Endothelial cell of umbilical vein (primary cell): ENCODE data around the gene TRAPPC14. TPM values are rescaled to one million over a fixed set of nuclear protein-coding genes. Genes with fewer than 3 reads are reported as not detected.

Experiments used
- BruUV-seq: library from RNA; stranded (reverse); fragments of 400-500 nt; replicated peaks from 2 replicates; lab custom pipeline; 2021; lab: Mats Ljungman, UMichigan
- CTCF ChIA-PET: fragments of 300-600, 350-600 bp; sonication (Branson Sonifier 250); formaldehyde crosslinking; loops from one replicate; lab custom pipeline; 2021; ENCODE audit warnings: antibody characterized with exemption, inconsistent platforms; lab: Charles Lee
- POLR2A ChIA-PET: fragments of 300-600, 350-600 bp; sonication (Branson Sonifier 250); formaldehyde crosslinking; loops from one replicate; lab custom pipeline; 2021; ENCODE audit warnings: antibody characterized with exemption, inconsistent platforms; lab: Charles Lee
- DNase-seq: peaks from one replicate; pipeline ENCODE4 v3.0.0-alpha.2; 2011; ENCODE audit warnings: low read depth, low spot score
- FAIRE-seq: peaks from 2 replicates; lab custom pipeline; 2011; peaks lifted over from hg19 to GRCh38; lab: Jason Lieb, UNC
- H2AFZ ChIP-seq: 2 replicates; pipeline ENCODE4 v1.6.0; 2012; ENCODE audit warnings: low read depth, low read length, control low read depth, inconsistent platforms
- H3K27ac ChIP-seq: 2 replicates; pipeline ENCODE4 v1.5.1; 2011; ENCODE audit warnings: low read depth, mild to moderate bottlenecking, control low read depth, low read length, moderate library complexity; ENCODE audit not compliant: insufficient read depth
- H3K27me3 ChIP-seq, 2 experiments: 2 replicates each; pipeline versions ENCODE4 v1.6.0 to v1.6.1; 2011; ENCODE audit warnings: low read length in 2 of 2, mixed read lengths in 1 of 2; ENCODE audit not compliant: control insufficient read depth in 2 of 2, insufficient read depth in 2 of 2
- H3K36me3 ChIP-seq, 2 experiments: 2 replicates in 1 of 2; 3 replicates in 1 of 2; pipeline ENCODE4 v1.5.1; 2011; ENCODE audit warnings: low read length in 2 of 2, mild to moderate bottlenecking in 1 of 2, moderate library complexity in 1 of 2; ENCODE audit not compliant: control insufficient read depth in 2 of 2, insufficient read depth in 2 of 2; ENCODE audit errors: extremely low read depth in 1 of 2
- H3K4me1 ChIP-seq: 3 replicates; pipeline ENCODE4 v1.5.1; 2011; ENCODE audit warnings: mild to moderate bottlenecking, low read length; ENCODE audit not compliant: control insufficient read depth, insufficient read depth; ENCODE audit errors: extremely low read depth
- H3K4me2 ChIP-seq: 2 replicates; pipeline ENCODE4 v1.6.1; 2011; ENCODE audit warnings: low read length, control low read depth, mixed read lengths; ENCODE audit not compliant: insufficient read depth
- H3K4me3 ChIP-seq, 3 experiments: fragments of 200-600 bp in 1 of 3; sonication (generic), shearing (Covaris generic) in 1 of 3; replicated peaks in 1 of 3; 2 replicates each; pipeline ENCODE4 v1.5.1; 2011 to 2016; ENCODE audit warnings: control low read depth in 3 of 3, low read length in 3 of 3, mild to moderate bottlenecking in 2 of 3, inconsistent platforms in 1 of 3, low read depth in 1 of 3, moderate library complexity in 1 of 3; ENCODE audit not compliant: insufficient read depth in 1 of 3
- H3K79me2 ChIP-seq: 2 replicates; pipeline ENCODE4 v1.6.0; 2012; ENCODE audit warnings: low read length, inconsistent platforms; ENCODE audit not compliant: control insufficient read depth, insufficient read depth
- H3K9ac ChIP-seq: replicated peaks from 2 replicates; pipeline ENCODE3; 2011; ENCODE audit warnings: low read length, control low read depth; ENCODE audit not compliant: insufficient read depth; ENCODE audit errors: extremely low read depth
- H3K9me1 ChIP-seq: replicated peaks from 3 replicates; pipeline ENCODE4 v1.6.0; 2011; ENCODE audit warnings: mild to moderate bottlenecking, low read length; ENCODE audit not compliant: control insufficient read depth, insufficient read depth; ENCODE audit errors: extremely low read depth
- H3K9me3 ChIP-seq: replicated peaks from 2 replicates; pipeline ENCODE4 v1.5.1; 2012; ENCODE audit warnings: low read length, inconsistent platforms; ENCODE audit not compliant: control insufficient read depth, insufficient read depth
- H4K20me1 ChIP-seq: replicated peaks from 2 replicates; pipeline ENCODE3; 2011; ENCODE audit warnings: mild to moderate bottlenecking, low read length; ENCODE audit not compliant: control insufficient read depth, insufficient read depth; ENCODE audit errors: extremely low read depth
- EZH2 ChIP-seq: IDR thresholded peaks from 2 replicates; pipeline ENCODE4 v1.6.1; 2012; ENCODE audit warnings: borderline replicate concordance, low read depth, mild to moderate bottlenecking, moderate library complexity, low read length, inconsistent platforms; ENCODE audit not compliant: severe bottlenecking
- FOS ChIP-seq: IDR thresholded peaks from 2 replicates; pipeline ENCODE4 v1.6.1; 2011; ENCODE audit warnings: mild to moderate bottlenecking, low read length, moderate library complexity, borderline replicate concordance; ENCODE audit not compliant: insufficient read depth
- GATA2 ChIP-seq: IDR thresholded peaks from 2 replicates; pipeline ENCODE4 v1.7.0; 2011; ENCODE audit warnings: low read depth, mild to moderate bottlenecking, moderate library complexity, mixed read lengths, low read length; ENCODE audit not compliant: insufficient read length, insufficient read depth
- JUN ChIP-seq: IDR thresholded peaks from 2 replicates; pipeline ENCODE4 v1.6.1; 2011; ENCODE audit warnings: borderline replicate concordance, low read depth; ENCODE audit not compliant: insufficient read length, insufficient read depth
- MAX ChIP-seq: IDR thresholded peaks from 2 replicates; pipeline ENCODE4 v1.6.1; 2011; ENCODE audit not compliant: insufficient read depth, insufficient read length
- MYC ChIP-seq: IDR thresholded peaks from one replicate; pipeline ENCODE4 v1.6.1; 2011; ENCODE audit warnings: mild to moderate bottlenecking, low read depth, low read length
- POLR2A ChIP-seq: IDR thresholded peaks from 2 replicates; pipeline ENCODE4 v1.6.1; 2012; ENCODE audit warnings: low read depth, mild to moderate bottlenecking, control low read depth, low read length
- POLR2AphosphoS5 ChIP-seq: IDR thresholded peaks from 2 replicates; pipeline ENCODE4 v1.6.1; 2012; ENCODE audit warnings: low read depth, mild to moderate bottlenecking, control low read depth, low read length, moderate library complexity; ENCODE audit not compliant: insufficient read depth
- dilution Hi-C: fragments of 300-500 bp; cut with MboI; formaldehyde crosslinking; loops from one replicate; pipeline ENCODE4 v1.15.0; 2019; ENCODE audit warnings: low sequenced_read_pairs; ENCODE audit not compliant: extremely low pct_ligation_motif_present
- intact Hi-C: fragments of 100-400 bp; cut with micrococcal nuclease; formaldehyde crosslinking; loops from one replicate; pipeline ENCODE4 v1.10.0; 2022
- polyA plus RNA-seq, 4 experiments: library from polyadenylated mRNA; depleted of rRNA in 3 of 4; stranded (reverse) in 3 of 4; unstranded in 1 of 4; fragments of >200 nt; gene quantifications; 2 replicates each; pipeline versions ENCODE4 v1.2.1 to v1.2.3, GENCODE V29; 2011 to 2012; ENCODE audit warnings: missing spikeins in 1 of 4
- total RNA-seq: library from RNA; stranded (reverse); gene quantifications from 2 replicates; pipeline ENCODE4 v1.2.3, GENCODE V29; 2021
- TF ChIP-seq, protein P1 (sequence below), 2 donors: IDR thresholded peaks; 1 replicate in 1 of 2; 2 replicates in 1 of 2; pipeline ENCODE4 v1.5.1; 2011; ENCODE audit warnings: low read length in 2 of 2, mild to moderate bottlenecking in 2 of 2, moderate library complexity in 2 of 2, control low read depth in 1 of 2, inconsistent platforms in 1 of 2, low read depth in 1 of 2; ENCODE audit not compliant: insufficient read depth in 1 of 2; ENCODE audit errors: extremely low read depth in 1 of 2

TRAPPC14 gene
- total and polyA plus RNA-seq, 2 donors (not counting 3 experiments of a cell fraction or from before 2014, with no cell fraction given) = 13.3 to 23.0 TPM

DNA sequence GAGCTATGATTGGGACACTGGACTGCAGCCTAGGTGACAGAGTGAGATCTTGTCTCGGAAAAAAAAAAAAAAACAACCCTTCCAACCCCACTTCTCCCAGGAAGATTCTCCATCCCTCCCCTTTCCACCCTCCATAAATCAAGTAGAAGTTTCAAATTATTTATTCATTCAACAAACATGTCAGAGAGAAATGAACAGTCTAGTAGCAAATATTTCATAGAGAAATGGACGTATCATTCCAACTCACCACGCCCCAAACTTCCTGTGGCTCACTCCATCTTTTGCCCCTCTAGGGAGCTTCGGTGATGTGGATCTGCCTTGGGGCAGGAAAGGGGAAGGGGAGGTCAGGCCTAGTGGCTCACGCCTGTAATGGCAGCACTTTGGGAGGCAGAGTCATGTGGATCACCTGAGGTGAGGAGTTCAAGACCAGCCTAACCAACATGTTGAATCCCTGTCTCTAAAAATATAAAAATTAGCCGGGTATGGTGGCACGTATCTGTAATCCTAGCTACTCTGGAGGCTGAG lies 638 bp upstream of the TRAPPC14 start:
- Histone ChIP-seq H4K20me1 (no peaks in the 10 kb centered on the region), H3K27me3 (peaks cover 0 to 2% of the 10 kb centered on the region in 2 experiments), H3K9me3 (no peaks in the 10 kb centered on the region), H3K4me1 (peaks cover 14% of the 10 kb centered on the region), H3K36me3 (peaks cover 0 to 15% of the 10 kb centered on the region in 2 experiments), H3K9me1 (no peaks in the 10 kb centered on the region), H3K4me2 (peak overlapping the region; percentile 90), H3K79me2 (no peaks in the 10 kb centered on the region), H3K4me3 (peak overlapping the region; percentile 53 to 86 (median 66)), H3K9ac (peak overlapping the region; percentile 56), H3K27ac (no peak overlapping the region), H2AFZ (peak overlapping the region; percentile 64)
- DNase-seq (no peak), FAIRE-seq (no peak)
- POLR2A ChIA-PET = interaction anchor here (0.7 kb wide), 1 partner anchor 171 kb away, joined by 4 read pairs; no protein-coding TSS in a partner anchor
- TF ChIP-seq JUN (no peak), GATA2 (no peak), POLR2A (no peak), MAX (no peak), POLR2AphosphoS5 (no peak), FOS (no peak), EZH2 (no peak), MYC (no peak)
- TF ChIP-seq, protein P1, sequence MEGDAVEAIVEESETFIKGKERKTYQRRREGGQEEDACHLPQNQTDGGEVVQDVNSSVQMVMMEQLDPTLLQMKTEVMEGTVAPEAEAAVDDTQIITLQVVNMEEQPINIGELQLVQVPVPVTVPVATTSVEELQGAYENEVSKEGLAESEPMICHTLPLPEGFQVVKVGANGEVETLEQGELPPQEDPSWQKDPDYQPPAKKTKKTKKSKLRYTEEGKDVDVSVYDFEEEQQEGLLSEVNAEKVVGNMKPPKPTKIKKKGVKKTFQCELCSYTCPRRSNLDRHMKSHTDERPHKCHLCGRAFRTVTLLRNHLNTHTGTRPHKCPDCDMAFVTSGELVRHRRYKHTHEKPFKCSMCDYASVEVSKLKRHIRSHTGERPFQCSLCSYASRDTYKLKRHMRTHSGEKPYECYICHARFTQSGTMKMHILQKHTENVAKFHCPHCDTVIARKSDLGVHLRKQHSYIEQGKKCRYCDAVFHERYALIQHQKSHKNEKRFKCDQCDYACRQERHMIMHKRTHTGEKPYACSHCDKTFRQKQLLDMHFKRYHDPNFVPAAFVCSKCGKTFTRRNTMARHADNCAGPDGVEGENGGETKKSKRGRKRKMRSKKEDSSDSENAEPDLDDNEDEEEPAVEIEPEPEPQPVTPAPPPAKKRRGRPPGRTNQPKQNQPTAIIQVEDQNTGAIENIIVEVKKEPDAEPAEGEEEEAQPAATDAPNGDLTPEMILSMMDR (IDR thresholded peaks at IDR 0.05; ENCODE audit: extremely low read depth in 1 of 2, insufficient read depth in 1 of 2, low read depth in 1 of 2, low read length in 2 of 2) = no peak
- intact Hi-C loops (loop anchor here (2.0 kb wide), 1 partner anchor 58 kb away; the partner anchor contains the start of genes AP4M1 and MCM7), dilution Hi-C loops (no loop called here)
- CTCF ChIA-PET = interaction anchor here (0.8 to 1.1 kb wide), 2 partner anchors 9 to 31 kb away, joined by 3 to 4 read pairs; partner anchors contain the start of gene GAL3ST4
- BruUV-seq = no TSS peak
